T-helper 1 cell treated with Interleukin-12 subunit alpha and Interleukin-12 subunit beta and Interleukin-4 antibody, amounts not matched to agents 30 ng/mL and 1 ng/mL, for 36 hours (primary cell): ENCODE measurements around the gene MED12L. TPM values are rescaled to one million over a fixed set of nuclear protein-coding genes. Genes with fewer than 3 reads are reported as not detected.

Experiments
- intact Hi-C: fragments of 100-400 bp; cut with micrococcal nuclease; formaldehyde crosslinking; loops from one replicate; pipeline ENCODE4 v1.15.1; 2024
- total RNA-seq: library from RNA; stranded (reverse); gene quantifications from 2 replicates; pipeline ENCODE4 v1.2.3, GENCODE V29; 2022

Gene MED12L
- total RNA-seq, 1 donor from 2014 or later = 2.2 TPM

- intact Hi-C loops = no loop called here
Observed at GRCh38 chr3:151395806-151396205, 310.3 kb downstream of the MED12L start.

GRCh38 chr3:151398895-151399294 is 313.4 kb downstream of the MED12L start:
- intact Hi-C loops = no loop called here

- intact Hi-C loops = no loop called here
Observed at GRCh38 chr3:151400341-151400740, 314.9 kb downstream of the MED12L start.

DNA sequence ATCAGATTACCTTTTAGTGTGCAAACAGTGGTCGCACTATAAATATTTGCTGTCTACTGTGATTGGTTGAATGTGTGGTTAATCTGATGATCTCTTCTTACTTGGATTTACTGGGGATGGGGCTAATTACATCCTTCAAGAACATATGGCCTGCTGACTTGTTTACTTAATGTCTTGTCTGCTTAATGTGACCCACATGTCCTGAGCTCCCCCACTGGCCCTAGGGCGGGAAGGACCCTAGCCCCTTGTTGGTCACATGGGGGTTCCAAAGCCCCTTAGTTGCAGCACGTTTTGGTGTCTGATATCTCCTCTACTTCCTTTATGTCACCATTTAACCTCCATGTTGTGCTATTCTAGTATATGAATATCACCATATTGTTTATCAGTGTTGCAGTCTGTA is 316.9 kb downstream of the MED12L start:
- intact Hi-C loops = no loop called here

- intact Hi-C loops = no loop called here
Observed at GRCh38 chr3:151403246-151403645, 317.8 kb downstream of the MED12L start.

GRCh38 chr3:151404316-151404715 is 318.9 kb downstream of the MED12L start:
- intact Hi-C loops = no loop called here

- intact Hi-C loops = no loop called here
Observed at GRCh38 chr3:151407928-151408327, 322.5 kb downstream of the MED12L start.

DNA sequence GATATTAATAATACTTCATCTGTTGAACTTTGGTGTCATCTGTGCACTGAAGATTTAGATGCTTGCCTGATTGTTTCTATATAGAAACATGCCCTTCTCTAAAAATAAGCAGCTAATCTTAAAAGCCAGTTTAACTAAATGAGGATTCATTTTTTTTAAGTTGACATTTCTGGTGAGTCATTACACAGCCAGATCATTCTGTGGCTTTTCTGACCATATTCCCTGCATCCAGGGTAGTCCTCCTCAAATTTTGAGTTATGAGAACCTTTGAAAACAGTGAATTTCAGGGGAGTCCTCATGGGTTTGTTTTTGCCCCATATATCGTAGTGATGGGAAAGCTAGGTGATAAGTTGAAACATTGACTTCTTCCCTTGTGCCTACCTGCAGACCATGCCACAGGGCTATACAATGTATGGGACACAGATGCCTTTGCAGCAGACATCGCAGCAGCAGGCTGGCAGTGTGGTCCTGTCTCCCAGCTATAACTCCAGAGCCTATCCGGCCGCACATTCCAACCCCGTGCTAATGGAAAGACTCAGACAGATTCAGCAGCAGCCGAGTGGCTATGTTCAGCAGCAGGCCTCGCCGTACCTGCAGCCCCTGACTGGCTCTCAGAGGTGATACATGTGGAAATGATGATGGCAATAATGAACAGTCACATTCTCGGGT is 325.6 kb downstream of the MED12L start:
- intact Hi-C loops = no loop called here

- intact Hi-C loops = no loop called here
Observed at GRCh38 chr3:151412989-151413388, 327.5 kb downstream of the MED12L start.

DNA sequence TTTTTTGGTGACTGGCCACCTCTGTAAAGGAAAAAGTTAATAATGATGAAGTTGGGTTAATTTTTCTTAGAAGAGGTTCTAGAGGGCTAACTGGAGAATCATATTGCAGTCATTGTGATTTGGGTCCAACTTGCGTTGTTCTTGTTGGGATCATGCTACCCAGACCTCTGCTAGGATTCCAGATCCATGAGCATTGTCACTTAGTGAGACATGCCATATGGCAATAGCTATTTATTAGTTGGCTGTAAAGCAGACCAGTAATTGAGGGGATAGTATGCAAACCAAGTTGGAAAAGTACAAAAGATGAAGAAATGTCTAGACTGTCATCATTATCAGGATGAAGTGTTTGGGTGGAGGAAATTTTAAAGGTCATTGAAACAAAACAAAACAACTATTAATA is 329.8 kb downstream of the MED12L start:
- intact Hi-C loops = loop anchor here (5.0 kb wide), 1 partner anchor 1477 kb away; no protein-coding TSS in a partner anchor

DNA sequence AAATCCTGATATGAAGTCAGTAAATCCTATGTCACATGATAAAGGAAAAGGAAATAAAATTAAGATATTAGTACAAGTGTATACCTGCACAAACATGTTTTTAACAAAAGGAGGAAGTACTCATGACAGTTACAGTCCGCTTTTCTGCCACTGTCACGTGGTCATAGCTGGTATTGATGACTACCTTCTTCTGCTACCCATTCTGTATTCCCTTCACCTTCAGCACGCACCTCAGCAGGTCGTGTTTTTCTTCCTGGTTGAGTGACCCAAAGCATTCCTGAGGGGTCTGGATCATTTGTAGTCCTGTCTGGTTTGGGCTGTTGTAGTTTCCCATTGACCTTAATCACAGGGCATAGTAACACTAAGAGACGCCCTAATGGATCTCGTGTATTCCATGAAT is 334.3 kb downstream of the MED12L start:
- intact Hi-C loops = loop anchor here (5.0 kb wide), 1 partner anchor 1472 kb away; no protein-coding TSS in a partner anchor

- intact Hi-C loops = no loop called here
Observed at GRCh38 chr3:151421938-151422337, 336.5 kb downstream of the MED12L start.

DNA sequence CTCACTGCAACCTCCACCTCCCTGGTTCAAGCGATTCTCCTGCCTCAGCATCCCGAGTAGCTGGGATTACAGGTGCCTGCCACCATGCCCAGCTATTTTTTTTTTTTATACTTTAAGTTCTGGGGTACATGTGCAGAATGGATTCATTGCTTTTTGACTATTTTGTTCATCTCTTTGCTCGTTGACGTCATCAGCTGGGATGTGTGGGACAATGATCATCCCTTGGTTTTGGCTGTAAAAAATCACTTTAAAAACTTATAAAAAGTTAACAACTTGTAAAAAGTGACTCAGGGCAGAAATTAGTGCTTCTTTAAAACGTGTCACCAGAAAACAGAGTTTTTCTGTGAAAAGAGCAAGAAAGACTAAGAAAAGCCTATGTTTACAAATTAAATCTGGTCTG is 337.6 kb downstream of the MED12L start:
- intact Hi-C loops = no loop called here

- intact Hi-C loops = no loop called here
Observed at GRCh38 chr3:151425627-151426340, 340.3 kb downstream of the MED12L start.

DNA sequence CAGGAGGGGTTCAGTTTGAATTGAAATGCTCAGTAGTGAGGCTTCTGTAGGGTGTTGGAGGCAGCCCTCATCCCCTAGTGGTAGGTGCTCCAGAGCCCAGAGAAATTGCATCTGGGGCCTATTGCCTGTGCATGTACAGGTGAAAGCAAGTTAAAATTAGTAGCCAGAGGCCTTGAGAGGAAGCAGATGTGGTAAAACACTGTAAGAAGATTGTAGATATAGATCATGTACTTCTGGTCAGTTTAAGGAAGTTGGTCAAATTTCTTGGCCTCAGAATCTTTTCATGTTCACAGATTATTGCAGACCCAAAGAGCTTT is 340.8 kb downstream of the MED12L start:
- intact Hi-C loops = no loop called here

GRCh38 chr3:151428386-151428785 is 342.9 kb downstream of the MED12L start:
- intact Hi-C loops = no loop called here

DNA sequence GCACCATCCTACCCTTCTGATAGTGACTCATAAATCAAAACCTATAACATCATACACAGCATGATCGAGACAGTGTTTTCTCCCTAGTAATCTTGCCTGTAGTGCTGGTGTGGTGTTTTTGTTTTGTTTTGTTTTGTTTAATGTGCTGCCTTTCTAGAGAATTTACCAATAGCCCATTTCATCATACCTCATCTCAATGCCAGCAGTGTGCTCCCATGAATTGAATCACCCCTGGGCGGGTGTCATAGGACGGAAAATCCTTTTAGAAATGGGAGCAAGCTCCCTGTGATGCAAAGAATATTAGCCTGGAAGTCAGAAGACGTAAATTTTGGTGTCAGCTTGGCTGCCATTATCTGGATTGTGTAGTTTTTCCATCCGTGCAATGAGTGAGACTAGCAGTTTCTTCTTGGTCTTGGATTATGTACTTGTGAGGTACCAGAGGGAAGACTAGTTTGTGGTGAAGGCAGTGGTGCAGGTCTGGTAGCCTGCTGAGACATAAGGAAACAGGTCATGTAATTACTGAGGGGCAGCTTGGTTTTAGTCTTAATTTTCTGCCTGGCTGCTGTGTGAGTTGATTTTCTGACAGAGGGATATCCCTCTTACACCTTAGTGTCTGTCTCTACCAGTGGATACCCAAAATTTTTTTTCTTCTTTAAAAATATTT is 345.5 kb downstream of the MED12L start:
- intact Hi-C loops = no loop called here

DNA sequence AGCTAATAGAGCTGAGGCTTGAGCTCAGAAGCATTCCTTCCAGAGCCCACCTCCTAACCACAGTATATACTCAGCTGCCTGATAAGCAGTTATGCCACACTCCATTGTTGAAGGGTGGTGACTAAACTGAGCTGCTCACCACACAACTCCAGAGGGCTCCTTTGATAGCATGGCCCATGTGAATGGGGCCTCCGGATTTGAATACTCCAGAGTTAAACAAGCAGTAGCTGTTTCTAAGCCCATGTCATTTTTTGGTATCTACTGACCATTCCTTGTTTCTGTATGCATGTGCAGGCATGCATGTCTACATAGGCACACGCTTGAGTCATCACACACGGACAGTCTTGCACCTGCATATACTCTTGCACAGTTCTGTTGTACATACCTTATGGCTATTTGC is 346.5 kb downstream of the MED12L start:
- intact Hi-C loops = no loop called here

DNA sequence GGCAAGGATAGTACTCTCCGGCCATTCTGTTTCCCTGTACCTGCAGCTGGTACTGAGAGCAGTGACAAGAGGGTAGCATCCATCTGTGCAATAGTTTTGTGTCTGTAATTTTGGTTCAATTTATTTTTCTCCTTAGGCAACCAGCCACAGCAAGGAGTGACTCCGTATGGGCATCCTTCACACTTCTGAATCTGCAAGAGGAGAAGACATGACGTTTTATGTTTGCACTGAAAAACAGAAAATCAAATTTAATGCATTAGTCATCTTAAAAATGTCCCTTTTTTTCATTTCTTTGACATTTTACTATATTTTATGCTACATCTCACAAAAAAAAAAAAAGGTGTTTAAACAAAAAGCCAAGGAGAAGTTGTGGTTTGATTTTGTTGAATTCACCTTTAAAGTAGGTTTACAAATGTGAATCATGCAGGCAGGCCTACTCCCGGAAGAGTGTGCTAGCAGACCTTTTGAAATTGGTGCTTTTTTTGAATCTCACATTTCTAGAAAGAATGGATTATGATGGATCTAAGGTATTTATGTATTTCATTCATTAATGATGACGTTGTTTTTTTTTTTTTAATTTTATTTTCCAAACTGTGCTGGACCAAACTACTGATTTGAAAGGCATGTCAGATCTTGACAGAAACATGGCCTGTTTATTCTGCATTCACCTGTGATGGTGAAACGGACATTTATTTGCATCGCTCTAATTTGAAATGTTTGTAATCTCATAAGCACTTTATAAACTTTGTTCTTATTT is 347.3 kb downstream of the MED12L start:
- intact Hi-C loops = no loop called here

DNA sequence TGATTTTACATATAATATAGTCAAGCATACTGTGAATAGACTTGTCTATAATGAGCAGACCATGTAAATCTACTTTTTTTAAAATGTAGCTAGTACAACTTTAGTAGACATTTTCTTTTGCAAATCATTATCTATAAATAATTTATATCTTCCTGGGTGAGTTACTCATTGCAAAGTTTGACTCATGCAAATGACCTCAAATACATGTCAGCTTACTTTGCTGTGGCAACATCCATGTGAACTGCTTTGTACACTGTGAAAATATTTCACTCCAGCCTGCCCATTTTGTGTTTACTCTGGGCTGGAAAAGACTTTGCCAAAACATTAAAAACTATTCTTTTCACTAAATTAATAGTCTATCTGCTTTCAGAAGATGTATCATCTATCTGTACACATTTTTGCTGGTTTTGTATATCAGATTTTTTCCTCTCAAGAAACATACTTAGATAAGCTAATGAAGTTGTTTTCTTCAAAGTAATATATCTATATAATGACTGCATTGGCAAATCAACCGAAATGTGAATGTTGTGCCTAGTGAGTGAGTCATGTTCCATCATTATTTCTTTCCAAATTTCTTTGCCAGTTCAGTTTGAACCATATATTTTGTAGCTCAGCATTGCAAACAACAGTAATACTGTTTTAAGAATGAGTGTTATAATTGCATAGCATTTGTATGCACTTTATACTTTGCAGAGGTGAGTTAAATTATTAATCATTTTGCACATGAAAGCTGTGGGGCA is 348.9 kb downstream of the MED12L start:
- intact Hi-C loops = no loop called here
